GM12878 (cell line): ENCODE measurements around the gene ZFPM1.

Experiments
- BCL3 ChIP-seq: IDR thresholded peaks from 2 replicates; pipeline ENCODE4 v1.6.1; 2011; ENCODE audit warnings: borderline replicate concordance, low read depth, mild to moderate bottlenecking, moderate library complexity, low read length; ENCODE audit not compliant: insufficient read depth, poor library complexity, severe bottlenecking
- BMI1 ChIP-seq: fragments of 450-650 bp; IDR thresholded peaks from 2 replicates; pipeline ENCODE4 v1.6.1; 2016; ENCODE audit warnings: mild to moderate bottlenecking, moderate library complexity, borderline replicate concordance
- CTCF ChIP-seq, 3 experiments: IDR thresholded peaks in 2 of 3; conservative IDR thresholded peaks in 1 of 3; 2 replicates each; pipeline ENCODE4 v1.5.1; 2011; ENCODE audit warnings: low read depth in 3 of 3, low read length in 3 of 3, mild to moderate bottlenecking in 3 of 3, control low read depth in 2 of 3, moderate library complexity in 2 of 3, inconsistent platforms in 1 of 3, mixed read lengths in 1 of 3; ENCODE audit not compliant: control insufficient read depth in 2 of 3, insufficient read depth in 1 of 3; ENCODE audit errors: extremely low read depth in 1 of 3
- EGR1 ChIP-seq, 2 experiments: IDR thresholded peaks; 1 replicate in 1 of 2; 2 replicates in 1 of 2; pipeline ENCODE4 v1.6.1; 2011 to 2012; ENCODE audit warnings: low read depth in 2 of 2, low read length in 2 of 2, borderline replicate concordance in 1 of 2, mild to moderate bottlenecking in 1 of 2, moderate library complexity in 1 of 2
- ESRRA ChIP-seq: IDR thresholded peaks from 2 replicates; pipeline ENCODE4 v1.6.1; 2012; ENCODE audit warnings: mild to moderate bottlenecking, low read length, improper control_type of control experiment
- GABPA ChIP-seq: IDR thresholded peaks from 2 replicates; pipeline ENCODE4 v1.6.1; 2014; ENCODE audit warnings: antibody characterized with exemption, low read depth, mild to moderate bottlenecking, inconsistent platforms
- KLF5 ChIP-seq: fragments of 450-650 bp; IDR thresholded peaks from 2 replicates; pipeline ENCODE4 v1.6.1; 2014; ENCODE audit warnings: mild to moderate bottlenecking; ENCODE audit not compliant: partially characterized antibody
- MXI1 ChIP-seq: fragments of 150-350 bp; IDR thresholded peaks from 2 replicates; pipeline ENCODE4 v1.6.1; 2011; ENCODE audit warnings: low read depth, mild to moderate bottlenecking, inconsistent platforms, low read length, improper control_type of control experiment
- POLR2A ChIP-seq: IDR thresholded peaks from 2 replicates; pipeline ENCODE4 v1.6.1; 2011; ENCODE audit warnings: low read depth, mild to moderate bottlenecking, low read length
- REST ChIP-seq: IDR thresholded peaks from 2 replicates; pipeline ENCODE4 v1.6.1; 2012; ENCODE audit warnings: mild to moderate bottlenecking, low read depth, low read length
- SMAD5 ChIP-seq: IDR thresholded peaks from 2 replicates; pipeline ENCODE4 v1.6.1; 2016; ENCODE audit warnings: antibody characterized with exemption, low read depth
- SMC3 ChIP-seq: IDR thresholded peaks from 2 replicates; pipeline ENCODE4 v1.6.1; 2011; ENCODE audit warnings: low read length, improper control_type of control experiment, borderline replicate concordance
- ZNF274 ChIP-seq: IDR thresholded peaks from one replicate; pipeline ENCODE4 v1.8.0; 2011; ENCODE audit not compliant: insufficient read length, insufficient read depth
- ZNF384 ChIP-seq: IDR thresholded peaks from 2 replicates; pipeline ENCODE4 v1.6.1; 2012; ENCODE audit warnings: low read depth, mild to moderate bottlenecking, low read length, improper control_type of control experiment, borderline replicate concordance

- no peak for TF ChIP-seq ZNF384
- TF ChIP-seq ZNF274 = no peak
- no peak for TF ChIP-seq POLR2A
- TF ChIP-seq BCL3 = no peak
- no peak for TF ChIP-seq KLF5
- no peak for TF ChIP-seq CTCF (IDR thresholded peaks at IDR 0.05 in 2 of 3, conservative IDR thresholded peaks at IDR 0.05 in 1 of 3; ENCODE audit: control insufficient read depth in 2 of 3, extremely low read depth in 1 of 3, insufficient read depth in 1 of 3, low read depth in 3 of 3, low read length in 3 of 3)
- no peak for TF ChIP-seq GABPA
- TF ChIP-seq MXI1 = no peak
- TF ChIP-seq SMC3 = no peak
- no peak for TF ChIP-seq ESRRA
- TF ChIP-seq SMAD5 = no peak
- TF ChIP-seq EGR1 (IDR thresholded peaks at IDR 0.05; ENCODE audit: borderline replicate concordance in 1 of 2, low read depth in 2 of 2, low read length in 2 of 2) = no peak
- no peak for TF ChIP-seq REST
- no peak for TF ChIP-seq BMI1
Measured at GRCh38 chr16:88467541-88467944, 14.5 kb downstream of the ZFPM1 start.
